Naive thymus-derived CD4-positive, alpha-beta T cell (primary cell): ENCODE results near the gene ITPR2. TPM values are rescaled to one million over a fixed set of nuclear protein-coding genes. Genes with fewer than 3 reads are reported as not detected.

Experiments
- ATAC-seq: fragments of 150-1000 bp; cut with Tn5 transposase; 2 replicates; pipeline ENCODE4 v1.10.0; 2021; ENCODE audit warnings: mild to moderate bottlenecking, moderate library complexity
- CTCF ChIA-PET: fragments of 350-600 bp; sonication (Branson Sonifier 250); formaldehyde crosslinking; loops from one replicate; lab custom pipeline; 2021; ENCODE audit warnings: antibody characterized with exemption; lab: Charles Lee
- POLR2A ChIA-PET: fragments of 350-600 bp; sonication (Branson Sonifier 250); formaldehyde crosslinking; loops from one replicate; lab custom pipeline; 2021; ENCODE audit warnings: antibody characterized with exemption, inconsistent platforms; lab: Charles Lee
- DNase-seq, 9 donors: peaks; one replicate each; pipeline versions ENCODE4 v3.0.0 to v3.0.0-alpha.2; 2020 to 2022; ENCODE audit warnings: mixed read lengths in 1 of 9
- H3K27ac ChIP-seq: one replicate; pipeline ENCODE4 v1.7.0; 2013; ENCODE audit warnings: mild to moderate bottlenecking, low read depth, low read length, moderate library complexity
- H3K27me3 ChIP-seq, 2 donors: one replicate each; pipeline ENCODE4 v1.7.0; 2013; ENCODE audit warnings: low read length in 2 of 2, mild to moderate bottlenecking in 2 of 2, moderate library complexity in 2 of 2; ENCODE audit not compliant: control insufficient read depth in 2 of 2, insufficient read depth in 2 of 2
- H3K36me3 ChIP-seq, 3 experiments: 1 replicate in 2 of 3; 2 replicates in 1 of 3; pipeline ENCODE4 v1.7.0; 2013; ENCODE audit warnings: low read length in 3 of 3, mild to moderate bottlenecking in 3 of 3, moderate library complexity in 1 of 3; ENCODE audit not compliant: insufficient read depth in 3 of 3, control insufficient read depth in 2 of 3
- H3K4me1 ChIP-seq, 2 donors: one replicate each; pipeline ENCODE4 v1.7.0; 2013; ENCODE audit warnings: low read length in 2 of 2, mild to moderate bottlenecking in 2 of 2, moderate library complexity in 1 of 2; ENCODE audit not compliant: control insufficient read depth in 2 of 2, insufficient read depth in 2 of 2
- H3K4me3 ChIP-seq: 2 replicates; pipeline ENCODE4 v1.7.0; 2013; ENCODE audit warnings: mild to moderate bottlenecking, low read length
- H3K9me3 ChIP-seq, 3 experiments: 1 replicate in 2 of 3; 2 replicates in 1 of 3; pipeline ENCODE4 v1.7.0; 2013; ENCODE audit warnings: low read length in 3 of 3; ENCODE audit not compliant: control insufficient read depth in 2 of 3
- H3K27ac Mint-ChIP-seq, 9 donors: one replicate each; pipeline ENCODE4 v1.8.0; 2020 to 2022; ENCODE audit warnings: mixed read lengths in 9 of 9, mild to moderate bottlenecking in 8 of 9, moderate library complexity in 5 of 9, inconsistent platforms in 2 of 9
- H3K27me3 Mint-ChIP-seq, 5 donors: one replicate each; pipeline ENCODE4 v1.8.0; 2021 to 2022; ENCODE audit warnings: mixed read lengths in 5 of 5, mild to moderate bottlenecking in 1 of 5
- H3K36me3 Mint-ChIP-seq, 5 donors: one replicate each; pipeline ENCODE4 v1.8.0; 2020 to 2022; ENCODE audit warnings: mixed read lengths in 5 of 5, mild to moderate bottlenecking in 3 of 5, inconsistent platforms in 1 of 5
- H3K4me1 Mint-ChIP-seq, 7 donors: one replicate each; pipeline ENCODE4 v1.8.0; 2020 to 2022; ENCODE audit warnings: mixed read lengths in 7 of 7, mild to moderate bottlenecking in 3 of 7, inconsistent platforms in 1 of 7
- H3K4me3 Mint-ChIP-seq, 10 donors: one replicate each; pipeline ENCODE4 v1.8.0; 2020 to 2022; ENCODE audit warnings: mild to moderate bottlenecking in 10 of 10, mixed read lengths in 10 of 10, moderate library complexity in 6 of 10, inconsistent platforms in 2 of 10
- H3K9me3 Mint-ChIP-seq, 11 donors: one replicate each; pipeline ENCODE4 v1.8.0; 2020 to 2022; ENCODE audit warnings: mixed read lengths in 11 of 11, mild to moderate bottlenecking in 4 of 11, inconsistent platforms in 1 of 11, moderate library complexity in 1 of 11
- intact Hi-C, 2 donors: fragments of 100-400 bp; cut with micrococcal nuclease; formaldehyde crosslinking; loops; one replicate each; pipeline ENCODE4 v1.15.1; 2023
- polyA plus RNA-seq, 2 donors: library from polyadenylated mRNA; unstranded; fragments of 300-500 nt; fragmentation: Illumina TruSeq; gene quantifications; one replicate each; pipeline ENCODE4 v1.2.3, GENCODE V29; 2021
- total RNA-seq, 6 experiments: library from RNA in 5 of 6; stranded (reverse) in 5 of 6; gene quantifications; 1 replicate in 5 of 6; 2 replicates in 1 of 6; pipeline ENCODE4 v1.2.3 and lab custom pipeline; 2021 to 2026

The ITPR2 gene
- total and polyA plus RNA-seq, 7 experiments from 2014 or later: 11.3 to 71.5 (median 51.4) TPM

DNA sequence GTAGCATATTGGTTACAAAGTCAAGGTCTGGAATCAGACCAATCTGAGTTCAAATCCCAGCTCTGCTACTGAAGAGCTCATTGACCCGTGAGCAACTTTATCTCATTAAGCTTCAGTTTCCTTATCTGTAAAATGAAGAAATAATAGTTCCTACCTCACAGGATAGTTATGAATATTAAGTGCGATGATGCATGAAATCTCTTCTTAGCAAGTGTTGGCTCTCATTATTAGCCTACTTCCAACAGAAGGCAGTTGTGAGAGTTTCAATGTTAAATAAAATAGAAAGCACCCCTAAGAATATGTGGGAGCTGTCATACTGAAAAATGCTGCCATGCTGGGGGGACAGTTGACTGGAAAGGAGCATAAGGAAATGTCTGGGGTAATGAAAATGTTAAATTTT lies 39.0 kb upstream of the ITPR2 start:
- no peaks in the 10 kb centered on the region for H3K27me3 ChIP-seq
- POLR2A ChIA-PET: no interaction called here
- ATAC-seq (no peak), DNase-seq (no peak)
- H3K36me3 Mint-ChIP-seq: peaks cover 0 to 6% (median 0%) of the 10 kb centered on the region in 5 donors
- CTCF ChIA-PET: interaction anchor here (0.6 kb wide), 1 partner anchor 981 kb away, joined by 4 read pairs; no protein-coding TSS in a partner anchor
- peaks cover 0 to 21% (median 9%) of the 10 kb centered on the region in 5 donors for H3K27me3 Mint-ChIP-seq
- H3K36me3 ChIP-seq: no peaks in the 10 kb centered on the region
- intact Hi-C loops: no loop called here
- H3K9me3 Mint-ChIP-seq: peaks cover 0 to 2% (median 0%) of the 10 kb centered on the region in 11 donors
- no peak overlapping the region for H3K4me3 Mint-ChIP-seq
- H3K4me1 ChIP-seq: peaks cover 4 to 9% of the 10 kb centered on the region in 2 donors
- H3K27ac ChIP-seq: no peak overlapping the region
- no peak overlapping the region for H3K27ac Mint-ChIP-seq
- peaks cover 17 to 27% (median 19%) of the 10 kb centered on the region in 7 donors for H3K4me1 Mint-ChIP-seq
- H3K4me3 ChIP-seq: no peak overlapping the region
- no peaks in the 10 kb centered on the region for H3K9me3 ChIP-seq

DNA sequence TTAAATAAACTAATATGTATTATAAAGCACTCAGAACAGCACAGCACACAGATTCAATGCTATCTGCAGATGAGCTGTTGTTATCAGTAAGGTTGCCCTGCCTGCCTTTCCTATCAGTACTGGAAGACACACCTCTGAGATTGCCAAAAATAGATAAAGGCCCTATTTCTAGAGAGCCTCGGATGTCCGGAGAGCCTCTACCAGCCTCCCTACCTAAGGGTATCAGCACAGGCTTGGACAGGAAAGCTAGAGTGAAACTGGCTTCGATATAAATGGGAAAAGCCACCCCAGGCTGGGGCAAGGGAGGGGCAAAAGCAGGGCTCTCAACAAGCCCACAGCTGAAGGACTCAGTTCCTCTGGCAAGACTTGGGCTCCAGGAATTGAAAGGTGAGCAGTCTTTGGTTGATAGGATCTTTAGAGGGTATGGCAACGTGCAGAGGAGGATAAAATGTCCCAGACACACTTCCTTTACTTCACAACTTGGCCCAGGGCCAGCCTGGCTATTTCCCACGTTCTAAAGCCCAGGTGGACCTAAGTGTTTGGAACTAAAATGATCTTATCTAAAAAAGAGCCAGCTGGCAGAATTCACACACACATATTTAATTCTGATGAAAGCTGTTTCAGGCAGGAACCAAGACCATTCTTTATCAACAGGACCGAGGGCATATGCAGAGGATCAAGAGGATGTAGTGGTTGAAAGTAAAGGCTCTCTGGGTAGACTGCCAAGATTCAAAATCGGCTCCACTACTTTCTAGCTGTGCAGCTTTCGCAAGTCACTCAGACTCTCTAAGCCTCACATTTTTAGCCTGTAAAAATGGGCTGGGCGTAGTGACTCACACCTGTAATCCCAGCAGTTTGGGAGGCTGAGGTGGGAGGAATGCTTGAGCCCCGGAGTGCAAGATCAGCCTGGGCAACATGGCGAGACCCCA lies 37.8 kb upstream of the ITPR2 start:
- ATAC-seq: peak; percentile 28
- no peaks in the 10 kb centered on the region for H3K36me3 ChIP-seq

DNA sequence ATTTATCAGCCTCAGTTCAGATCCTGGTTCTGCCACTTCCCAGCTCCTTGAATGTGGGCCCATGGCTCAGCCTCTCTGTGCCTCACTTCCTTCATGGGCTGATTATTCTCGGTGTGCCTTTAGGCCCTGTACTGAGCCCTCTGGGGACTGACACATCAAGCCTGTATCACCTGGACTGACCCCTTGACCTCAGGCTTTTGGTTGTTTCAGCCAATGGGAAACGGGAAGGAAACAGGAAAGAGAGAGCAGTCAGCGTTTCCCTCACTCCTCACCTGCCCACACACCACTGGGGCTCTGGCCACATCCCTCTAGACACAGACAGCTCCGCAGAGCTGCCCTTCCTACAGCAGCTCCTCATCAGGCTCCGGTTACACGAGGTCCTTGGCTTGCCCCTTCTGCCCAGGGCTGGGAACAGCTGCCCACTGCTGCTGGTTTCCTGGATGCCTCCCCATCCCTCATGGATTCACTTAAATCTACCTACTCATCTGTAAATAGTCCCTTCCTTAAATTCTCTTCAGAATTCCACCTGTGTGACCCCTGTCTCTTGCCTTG lies 37.0 kb upstream of the ITPR2 start:
- POLR2A ChIA-PET: no interaction called here
- H3K4me1 ChIP-seq: peaks cover 4 to 11% of the 10 kb centered on the region in 2 donors
- CTCF ChIA-PET: no interaction called here

More for the DNA sequence above, 37.8 kb upstream of the ITPR2 start:
- Mint-ChIP-seq H3K27ac (no peak overlapping the region), H3K4me3 (no peak overlapping the region), H3K4me1 (peaks cover 19 to 29% (median 20%) of the 10 kb centered on the region in 7 donors), H3K9me3 (peaks cover 0 to 2% (median 0%) of the 10 kb centered on the region in 11 donors), H3K27me3 (peaks cover 0 to 21% (median 9%) of the 10 kb centered on the region in 5 donors), H3K36me3 (peaks cover 0 to 6% (median 0%) of the 10 kb centered on the region in 5 donors)
- Histone ChIP-seq H3K27me3 (no peaks in the 10 kb centered on the region), H3K27ac (no peak overlapping the region), H3K9me3 (no peaks in the 10 kb centered on the region), H3K4me1 (peaks cover 4 to 11% of the 10 kb centered on the region in 2 donors), H3K4me3 (no peak overlapping the region)
- intact Hi-C loops: no loop called here
- ChIA-PET POLR2A (no interaction called here), CTCF (interaction anchor here (0.7 kb wide), 2 partner anchors 9 to 27 kb away, joined by 6 read pairs; no protein-coding TSS in a partner anchor)
- DNase-seq: no peak

DNA sequence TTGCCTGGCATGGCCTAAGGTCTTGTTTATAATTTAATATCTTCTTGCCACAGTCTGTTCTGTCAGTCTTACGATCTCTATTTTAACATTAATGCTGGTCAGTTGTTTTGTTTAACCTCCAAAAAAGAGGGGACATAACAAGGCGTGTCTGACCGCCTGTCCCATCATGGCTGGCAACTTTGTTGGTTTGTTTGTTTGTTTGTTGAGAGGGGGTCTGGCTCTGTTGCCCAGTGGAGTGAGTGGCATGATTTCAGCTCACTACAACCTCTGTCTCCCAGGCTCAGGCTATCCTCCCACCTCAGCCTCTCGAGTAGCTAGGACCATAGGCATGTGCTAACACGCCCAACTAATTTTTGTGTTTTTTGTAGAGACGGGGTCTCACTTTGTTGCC lies 36.1 kb upstream of the ITPR2 start:
- intact Hi-C loops: no loop called here
- Mint-ChIP-seq H3K9me3 (peaks cover 0 to 2% (median 0%) of the 10 kb centered on the region in 11 donors), H3K4me3 (no peak overlapping the region), H3K27ac (no peak overlapping the region), H3K36me3 (peaks cover 0 to 6% (median 0%) of the 10 kb centered on the region in 5 donors), H3K27me3 (peaks cover 0 to 17% (median 9%) of the 10 kb centered on the region in 5 donors), H3K4me1 (peaks cover 19 to 29% (median 20%) of the 10 kb centered on the region in 7 donors)
- DNase-seq (no peak), ATAC-seq (no peak)
- ChIA-PET POLR2A (no interaction called here), CTCF (interaction anchor here (0.7 kb wide), 2 partner anchors 10 to 195 kb away, joined by 3 read pairs; no protein-coding TSS in a partner anchor)
- Histone ChIP-seq H3K36me3 (no peaks in the 10 kb centered on the region), H3K27me3 (no peaks in the 10 kb centered on the region), H3K27ac (no peak overlapping the region), H3K9me3 (no peaks in the 10 kb centered on the region), H3K4me1 (peaks cover 4 to 11% of the 10 kb centered on the region in 2 donors), H3K4me3 (no peak overlapping the region)

More for the DNA sequence above, 37.0 kb upstream of the ITPR2 start:
- ATAC-seq (peak; percentile 13), DNase-seq (no peak)
- H3K4me3 ChIP-seq: no peak overlapping the region
- Mint-ChIP-seq H3K36me3 (peaks cover 0 to 6% (median 0%) of the 10 kb centered on the region in 5 donors), H3K4me1 (peaks cover 19 to 29% (median 20%) of the 10 kb centered on the region in 7 donors), H3K27me3 (peaks cover 0 to 21% (median 9%) of the 10 kb centered on the region in 5 donors), H3K27ac (no peak overlapping the region), H3K9me3 (peaks cover 0 to 2% (median 0%) of the 10 kb centered on the region in 11 donors), H3K4me3 (no peak overlapping the region)
- H3K36me3 ChIP-seq: no peaks in the 10 kb centered on the region
- no peak overlapping the region for H3K27ac ChIP-seq
- intact Hi-C loops: no loop called here
- no peaks in the 10 kb centered on the region for H3K9me3 ChIP-seq
- no peaks in the 10 kb centered on the region for H3K27me3 ChIP-seq

DNA sequence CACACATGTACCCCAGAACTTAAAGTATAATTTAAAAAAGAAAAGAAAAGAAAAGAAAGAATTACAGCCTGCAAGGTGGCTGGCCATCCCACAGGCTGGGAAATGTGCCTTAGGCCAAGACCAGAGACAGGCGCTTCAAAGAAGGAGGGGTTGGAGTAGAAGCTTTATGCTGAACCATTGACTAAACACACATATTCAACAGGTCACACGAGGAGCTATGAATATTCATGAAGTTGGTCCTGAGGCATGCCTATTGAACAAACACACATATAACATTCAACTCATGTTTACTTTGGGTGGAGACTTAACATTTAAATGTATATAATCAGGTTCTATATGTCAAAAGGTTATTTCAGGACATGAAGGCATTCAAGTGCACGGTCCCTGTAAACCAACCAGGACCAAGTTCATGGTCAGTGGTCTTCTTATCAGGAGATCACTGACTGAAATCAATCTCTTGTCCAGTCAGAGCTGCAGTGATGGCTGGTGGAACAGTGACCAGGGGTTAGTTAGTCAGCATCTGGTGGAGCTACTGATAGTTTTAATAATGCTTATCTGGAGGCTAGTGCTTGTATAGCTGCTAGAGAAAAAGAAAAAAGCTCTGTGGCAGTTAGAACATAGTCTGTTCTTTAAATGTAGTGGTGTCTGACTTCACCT lies 35.6 kb upstream of the ITPR2 start:
- Histone ChIP-seq H3K36me3 (no peaks in the 10 kb centered on the region), H3K27ac (no peak overlapping the region), H3K27me3 (no peaks in the 10 kb centered on the region), H3K4me1 (peaks cover 4 to 11% of the 10 kb centered on the region in 2 donors), H3K4me3 (no peak overlapping the region), H3K9me3 (no peaks in the 10 kb centered on the region)
- DNase-seq (no peak), ATAC-seq (peak; percentile 47)
- peaks cover 0 to 17% (median 9%) of the 10 kb centered on the region in 5 donors for H3K27me3 Mint-ChIP-seq
- peaks cover 0 to 2% (median 0%) of the 10 kb centered on the region in 11 donors for H3K9me3 Mint-ChIP-seq
- POLR2A ChIA-PET: interaction anchor here (0.5 kb wide), 1 partner anchor 148 kb away, joined by 4 read pairs; no protein-coding TSS in a partner anchor
- peaks cover 19 to 29% (median 20%) of the 10 kb centered on the region in 7 donors for H3K4me1 Mint-ChIP-seq
- intact Hi-C loops: no loop called here
- peaks cover 0 to 6% (median 0%) of the 10 kb centered on the region in 5 donors for H3K36me3 Mint-ChIP-seq
- H3K27ac Mint-ChIP-seq: no peak overlapping the region
- CTCF ChIA-PET: interaction anchor here (0.7 kb wide), 2 partner anchors 10 to 196 kb away, joined by 3 read pairs; no protein-coding TSS in a partner anchor
- no peak overlapping the region for H3K4me3 Mint-ChIP-seq

DNA sequence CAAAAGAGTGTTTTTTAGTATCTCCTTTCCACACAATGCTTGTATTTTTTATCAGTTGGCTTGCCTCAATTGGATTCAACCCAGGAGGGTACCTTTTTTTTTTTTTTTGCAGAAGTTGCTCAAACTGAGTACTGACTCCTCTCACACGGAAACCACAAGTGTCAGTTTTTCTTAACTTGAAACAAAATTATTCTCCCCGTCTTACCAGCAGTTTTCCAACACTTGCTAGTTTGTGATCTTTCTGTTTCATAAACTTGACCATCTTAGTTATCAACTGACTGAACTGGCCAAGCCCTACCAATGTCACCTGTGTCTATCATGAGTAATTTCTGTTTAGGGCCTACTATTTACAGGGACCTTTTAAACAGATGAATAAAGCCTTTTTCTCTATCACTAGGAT lies 34.1 kb upstream of the ITPR2 start:
- Histone ChIP-seq H3K27me3 (no peaks in the 10 kb centered on the region), H3K9me3 (no peaks in the 10 kb centered on the region), H3K36me3 (no peaks in the 10 kb centered on the region), H3K4me1 (peaks cover 4 to 11% of the 10 kb centered on the region in 2 donors), H3K27ac (no peak overlapping the region), H3K4me3 (no peak overlapping the region)
- Mint-ChIP-seq H3K27me3 (peaks cover 0 to 18% (median 9%) of the 10 kb centered on the region in 5 donors), H3K27ac (peak overlapping the region in 3 of 9 donors; percentile 1 to 46 (median 3)), H3K36me3 (peaks cover 0 to 6% (median 0%) of the 10 kb centered on the region in 5 donors), H3K4me3 (peak overlapping the region in 4 of 10 donors; percentile 31 to 59 (median 44)), H3K9me3 (peaks cover 0 to 2% (median 0%) of the 10 kb centered on the region in 11 donors), H3K4me1 (peaks cover 19 to 26% (median 20%) of the 10 kb centered on the region in 7 donors)
- intact Hi-C loops: loop anchor here in 1 of 2 donors (2.0 kb wide), 1 partner anchor 18 kb away; no protein-coding TSS in a partner anchor
- peak in 2 of 9 donors; percentile 9 to 14 for DNase-seq
- POLR2A ChIA-PET: interaction anchor here (0.6 kb wide), 1 partner anchor 380 kb away, joined by 3 read pairs; no protein-coding TSS in a partner anchor
- CTCF ChIA-PET: interaction anchor here (1.5 kb wide), 1 partner anchor 18 kb away, joined by 7 read pairs; no protein-coding TSS in a partner anchor
- peak; percentile 45 for ATAC-seq
